Smooth muscle cell (in vitro differentiated cells): ENCODE results near the gene UBE2S. TPM values are rescaled to one million over a fixed set of nuclear protein-coding genes. Genes with fewer than 3 reads are reported as not detected.
"Not testable (repeated sequence)": the region's sequence is repeated elsewhere in the genome, so short reads cannot be mapped to it uniquely, and the experiment has no call there.

Experiments used
- DNase-seq: peaks from one replicate; lab custom pipeline; 2025; ENCODE audit not compliant: unreplicated experiment; lab: John Stamatoyannopoulos, UW
- H2AFZ ChIP-seq: fragments of 200-600 bp; sonication (generic); 2 replicates; pipeline ENCODE4 v1.6.0; 2016; ENCODE audit warnings: antibody characterized with exemption, low read depth, mild to moderate bottlenecking
- H3F3A ChIP-seq: fragments of 200-600 bp; sonication (generic); 2 replicates; pipeline ENCODE4 v1.6.0; 2017; ENCODE audit warnings: antibody characterized with exemption, low read depth
- H3K27ac ChIP-seq: fragments of 200-600 bp; sonication (generic); 2 replicates; pipeline ENCODE4 v1.5.1; 2016; ENCODE audit warnings: low read depth, mild to moderate bottlenecking
- H3K27me3 ChIP-seq: fragments of 200-600 bp; sonication (generic); 2 replicates; pipeline ENCODE4 v1.6.1; 2016; ENCODE audit warnings: low read depth, mild to moderate bottlenecking
- H3K36me3 ChIP-seq: fragments of 200-600 bp; sonication (generic); 2 replicates; pipeline ENCODE4 v1.5.1; 2016; ENCODE audit warnings: low read depth
- H3K4me1 ChIP-seq: fragments of 200-600 bp; sonication (generic); 2 replicates; pipeline ENCODE4 v1.5.1; 2016; ENCODE audit warnings: low read depth
- H3K4me2 ChIP-seq: fragments of 200-600 bp; sonication (generic); 2 replicates; pipeline ENCODE4 v1.6.0; 2016; ENCODE audit warnings: mild to moderate bottlenecking
- H3K4me3 ChIP-seq: fragments of 200-600 bp; sonication (generic); 2 replicates; pipeline ENCODE4 v1.5.1; 2016; ENCODE audit warnings: mild to moderate bottlenecking
- H3K79me2 ChIP-seq: fragments of 200-600 bp; sonication (generic); 2 replicates; pipeline ENCODE4 v1.6.0; 2016; ENCODE audit warnings: low read depth, mild to moderate bottlenecking
- H3K9ac ChIP-seq: fragments of 200-600 bp; sonication (generic); 2 replicates; pipeline ENCODE4 v1.6.0; 2016; ENCODE audit warnings: low read depth
- H3K9me3 ChIP-seq: fragments of 200-600 bp; sonication (generic); replicated peaks from 2 replicates; pipeline ENCODE4 v1.5.1; 2016; ENCODE audit warnings: low read depth
- H4K20me1 ChIP-seq: fragments of 200-600 bp; sonication (generic); 2 replicates; pipeline ENCODE4 v1.6.0; 2016; ENCODE audit warnings: low read depth
- WGBS: methylation state at CpG from one replicate; pipeline ENCODE4 v1.1.7; 2016; ENCODE audit warnings: low lambda C conversion rate; 5-methylcytosine and 5-hydroxymethylcytosine counted together
- polyA plus RNA-seq: library from polyadenylated mRNA; unstranded; fragments of >200 nt; fragmentation: Nextera tagmentation; extraction: Ambion mirVana; gene quantifications from 2 replicates; pipeline ENCODE4 v1.2.1, GENCODE V29; 2016
- total RNA-seq: library from RNA; depleted of rRNA; stranded (reverse); fragments of >200 nt; gene quantifications from 2 replicates; pipeline ENCODE4 v1.2.3, GENCODE V29; 2014
- TF ChIP-seq, protein P1 (sequence below): fragments of 200-600 bp; sonication (generic); IDR thresholded peaks from 2 replicates; pipeline ENCODE4 v1.5.1; 2017; ENCODE audit warnings: borderline replicate concordance, mild to moderate bottlenecking, antibody characterized with exemption; ENCODE audit not compliant: insufficient read depth, poor library complexity, severe bottlenecking

UBE2S gene
- total and polyA plus RNA-seq, 2 experiments from 2014 or later = 39.9 to 171 TPM

DNA sequence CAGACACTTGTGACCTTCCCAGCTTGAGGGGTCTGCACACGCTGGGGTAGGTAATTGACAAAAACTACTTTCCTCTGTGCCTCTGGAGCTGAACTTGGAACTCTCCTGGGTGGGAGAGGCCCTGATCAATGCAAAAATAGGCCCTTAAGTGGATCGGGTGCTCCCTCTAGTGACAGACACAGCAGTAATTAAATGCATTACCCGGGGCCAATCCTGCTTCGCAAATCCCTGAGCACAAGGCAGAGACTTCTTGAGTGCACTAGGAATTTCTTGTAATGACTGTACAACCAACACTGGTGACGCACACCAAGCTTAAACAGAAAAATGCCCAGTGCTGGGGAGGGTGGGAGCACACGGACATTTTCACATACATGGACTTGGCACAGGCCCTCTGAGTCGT, 10.6 kb upstream of the UBE2S start:
- Histone ChIP-seq H3K9me3 (no peaks in the 10 kb centered on the region), H4K20me1 (no peaks in the 10 kb centered on the region), H3K4me2 (no peak overlapping the region), H3K4me3 (no peak overlapping the region), H2AFZ (no peak overlapping the region), H3K36me3 (no peaks in the 10 kb centered on the region), H3K27me3 (no peaks in the 10 kb centered on the region), H3K4me1 (no peaks in the 10 kb centered on the region), H3F3A (no peaks in the 10 kb centered on the region), H3K79me2 (no peaks in the 10 kb centered on the region), H3K27ac (no peak overlapping the region), H3K9ac (no peak overlapping the region)
- no peak for DNase-seq
- 17% methylated on average over 7 of the region's 7 CpGs for WGBS
- TF ChIP-seq, protein P1, sequence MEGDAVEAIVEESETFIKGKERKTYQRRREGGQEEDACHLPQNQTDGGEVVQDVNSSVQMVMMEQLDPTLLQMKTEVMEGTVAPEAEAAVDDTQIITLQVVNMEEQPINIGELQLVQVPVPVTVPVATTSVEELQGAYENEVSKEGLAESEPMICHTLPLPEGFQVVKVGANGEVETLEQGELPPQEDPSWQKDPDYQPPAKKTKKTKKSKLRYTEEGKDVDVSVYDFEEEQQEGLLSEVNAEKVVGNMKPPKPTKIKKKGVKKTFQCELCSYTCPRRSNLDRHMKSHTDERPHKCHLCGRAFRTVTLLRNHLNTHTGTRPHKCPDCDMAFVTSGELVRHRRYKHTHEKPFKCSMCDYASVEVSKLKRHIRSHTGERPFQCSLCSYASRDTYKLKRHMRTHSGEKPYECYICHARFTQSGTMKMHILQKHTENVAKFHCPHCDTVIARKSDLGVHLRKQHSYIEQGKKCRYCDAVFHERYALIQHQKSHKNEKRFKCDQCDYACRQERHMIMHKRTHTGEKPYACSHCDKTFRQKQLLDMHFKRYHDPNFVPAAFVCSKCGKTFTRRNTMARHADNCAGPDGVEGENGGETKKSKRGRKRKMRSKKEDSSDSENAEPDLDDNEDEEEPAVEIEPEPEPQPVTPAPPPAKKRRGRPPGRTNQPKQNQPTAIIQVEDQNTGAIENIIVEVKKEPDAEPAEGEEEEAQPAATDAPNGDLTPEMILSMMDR = peak; percentile 76

DNA sequence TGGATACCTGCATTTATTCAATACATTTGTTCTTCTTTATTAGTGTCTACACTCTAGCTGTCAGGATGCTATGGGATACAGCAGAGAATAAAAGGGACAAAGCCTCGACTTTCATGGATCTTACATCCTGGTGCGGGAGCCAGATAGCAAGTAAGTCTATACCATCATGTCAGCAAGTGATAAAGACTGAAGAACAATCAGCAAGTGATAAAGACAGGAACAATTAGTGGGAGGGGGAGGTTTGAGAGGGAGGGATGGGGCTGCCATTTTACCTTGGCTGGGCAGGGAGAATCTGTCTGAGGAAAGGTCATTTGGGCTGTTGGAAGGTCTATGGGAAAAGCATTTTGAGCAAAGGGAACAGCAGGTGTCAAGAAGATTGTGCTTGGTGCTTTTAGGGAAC, 2.6 kb upstream of the UBE2S start:
- Histone ChIP-seq H3K36me3 (no peaks in the 10 kb centered on the region), H3K4me1 (peaks cover 14% of the 10 kb centered on the region), H4K20me1 (peaks cover 21% of the 10 kb centered on the region), H3K27me3 (no peaks in the 10 kb centered on the region), H3K4me2 (no peak overlapping the region), H3K27ac (no peak overlapping the region), H3K9ac (no peak overlapping the region), H3K79me2 (peaks cover 22% of the 10 kb centered on the region), H3F3A (no peaks in the 10 kb centered on the region), H3K4me3 (no peak overlapping the region), H3K9me3 (no peaks in the 10 kb centered on the region), H2AFZ (no peak overlapping the region)
- DNase-seq = no peak
- 95% methylated on average over 2 of the region's 2 CpGs for WGBS
- TF ChIP-seq, protein P1 = no peak

DNA sequence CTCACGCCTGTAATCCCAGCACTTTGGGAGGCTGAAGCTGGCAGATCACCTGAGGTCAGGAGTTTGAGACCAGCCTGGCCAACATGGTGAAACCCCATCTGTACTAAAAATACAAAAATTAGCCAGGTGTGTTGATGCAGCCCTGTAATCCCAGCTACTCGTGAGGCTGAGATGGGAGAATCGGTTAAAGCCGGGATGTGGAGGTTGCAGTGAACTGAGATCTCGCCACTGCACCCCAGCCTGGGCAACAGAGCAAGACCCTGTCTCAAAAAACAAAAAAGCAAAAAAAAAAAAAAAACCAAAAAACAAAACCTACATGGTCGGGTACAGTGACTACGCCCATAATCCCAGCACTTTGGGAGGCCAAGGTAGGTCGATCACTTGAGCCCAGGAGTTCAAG, 1.6 kb upstream of the UBE2S start:
- H3K4me2 ChIP-seq, H3K36me3 ChIP-seq, H3K27me3 ChIP-seq, H3F3A ChIP-seq, DNase-seq, H3K9ac ChIP-seq, H2AFZ ChIP-seq, H3K9me3 ChIP-seq, H3K4me3 ChIP-seq, H3K27ac ChIP-seq: not testable (repeated sequence)
- H4K20me1 ChIP-seq = peaks cover 28% of the 10 kb centered on the region
- WGBS = 98% methylated on average over 8 of the region's 8 CpGs
- peaks cover 14% of the 10 kb centered on the region for H3K4me1 ChIP-seq
- peaks cover 30% of the 10 kb centered on the region for H3K79me2 ChIP-seq

DNA sequence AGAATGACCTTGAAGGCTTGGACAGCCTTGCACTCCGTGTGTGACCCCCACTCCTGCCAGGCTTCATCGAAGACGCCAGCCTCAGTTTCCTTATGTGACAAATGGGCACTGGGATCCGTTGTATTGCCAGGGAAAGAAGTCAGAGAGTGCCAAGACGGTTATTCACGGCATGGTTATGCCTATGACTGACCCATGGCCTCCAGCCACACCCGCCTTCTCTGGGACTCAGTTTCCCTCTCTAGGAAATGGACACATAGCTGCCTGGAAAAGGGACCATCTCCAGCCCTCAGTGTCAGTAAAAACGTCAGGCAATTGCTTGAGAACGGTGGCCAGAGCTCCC, 915 bp upstream of the UBE2S start:
- Histone ChIP-seq H3K79me2 (peaks cover 34% of the 10 kb centered on the region), H3K9me3 (no peaks in the 10 kb centered on the region), H3K4me2 (peak overlapping the region; percentile 76), H3K27ac (peak overlapping the region; percentile 82), H3K36me3 (no peaks in the 10 kb centered on the region), H2AFZ (peak overlapping the region; percentile 47), H3K4me1 (peaks cover 14% of the 10 kb centered on the region), H3K4me3 (peak overlapping the region; percentile 78), H3F3A (no peaks in the 10 kb centered on the region), H3K9ac (peak overlapping the region; percentile 65), H3K27me3 (no peaks in the 10 kb centered on the region), H4K20me1 (peaks cover 32% of the 10 kb centered on the region)
- TF ChIP-seq, protein P1 = no peak
- DNase-seq = no peak
- 70% methylated on average over 9 of the region's 9 CpGs for WGBS
